Stimulated activated CD8-positive, alpha-beta memory T cell treated with anti-CD3 and anti-CD28 coated beads, Interleukin-4, amount 100 ng/mL, for 4 hours (primary cell): ENCODE data around the gene CDC42EP4.
"Not testable (repeated sequence)": the region's sequence is repeated elsewhere in the genome, so short reads cannot be mapped to it uniquely, and the experiment has no call there.

Experiments
- DNase-seq, 2 donors: peaks; one replicate each; pipeline ENCODE4 v3.0.0-alpha.2; 2020; ENCODE audit warnings: low read depth in 2 of 2, low spot score in 1 of 2

CDC42EP4 gene

GRCh38 chr17:73323409-73324159 lies 11.8 kb upstream of the CDC42EP4 start:
- no peak for DNase-seq

GRCh38 chr17:73320601-73321264 lies 8.9 kb upstream of the CDC42EP4 start:
- DNase-seq: no peak

GRCh38 chr17:73319766-73320165 lies 8.0 kb upstream of the CDC42EP4 start:
- no peak for DNase-seq

- no peak for DNase-seq
These were observed 7.0 kb upstream of the CDC42EP4 start for GRCh38 chr17:73318836-73319235.

- DNase-seq: no peak
These were observed 6.6 kb upstream of the CDC42EP4 start for GRCh38 chr17:73318427-73318813.

GRCh38 chr17:73317513-73318426 lies 6.0 kb upstream of the CDC42EP4 start:
- DNase-seq: no peak

- no peak for DNase-seq
These were observed 5.2 kb upstream of the CDC42EP4 start for GRCh38 chr17:73316919-73317505.

- DNase-seq: no peak
These were observed 3.7 kb upstream of the CDC42EP4 start for GRCh38 chr17:73315471-73315870.

- no peak for DNase-seq
These were observed 1.8 kb upstream of the CDC42EP4 start for GRCh38 chr17:73313526-73314127.

- not testable (repeated sequence) for DNase-seq
These were observed 1.1 kb upstream of the CDC42EP4 start for GRCh38 chr17:73312887-73313286.

- DNase-seq: no peak
These were observed 397 bp downstream of the CDC42EP4 start for GRCh38 chr17:73311428-73311780.

GRCh38 chr17:73309727-73310596 lies 1.8 kb downstream of the CDC42EP4 start:
- no peak for DNase-seq

- not testable (repeated sequence) for DNase-seq
These were observed 2.8 kb downstream of the CDC42EP4 start for GRCh38 chr17:73308959-73309358.

- DNase-seq: no peak
These were observed 3.6 kb downstream of the CDC42EP4 start for GRCh38 chr17:73308017-73308823.

- DNase-seq: no peak
These were observed 4.7 kb downstream of the CDC42EP4 start for GRCh38 chr17:73307130-73307529.

- no peak for DNase-seq
These were observed 5.7 kb downstream of the CDC42EP4 start for GRCh38 chr17:73305845-73306836.

GRCh38 chr17:73304971-73305812 lies 6.6 kb downstream of the CDC42EP4 start:
- DNase-seq: no peak
